Thoracic aorta (tissue), 2 donors: ENCODE data around the gene SLC25A12. TPM values are rescaled to one million over a fixed set of nuclear protein-coding genes. Genes with fewer than 3 reads are reported as not detected.

ENCODE experiments used
- ATAC-seq: fragments of 150-250 bp; one replicate; pipeline ENCODE4 v1.8.0; 2017; ENCODE audit warnings: low read depth; ENCODE audit not compliant: insufficient number of reproducible peaks, low FRiP score
- DNase-seq: peaks from one replicate; pipeline ENCODE4 v3.0.0-alpha.2; 2020; ENCODE audit warnings: low spot score
- H3K27ac ChIP-seq, 2 donors: fragments of 200-600 bp; sonication (generic); 1 replicate in 1 of 2; 2 replicates in 1 of 2; pipeline ENCODE4 v1.5.1; 2016; ENCODE audit warnings: mild to moderate bottlenecking in 2 of 2, moderate library complexity in 2 of 2
- H3K27me3 ChIP-seq: fragments of 200-600 bp; sonication (generic); replicated peaks from 2 replicates; pipeline ENCODE4 v1.6.0; 2016; ENCODE audit warnings: mild to moderate bottlenecking; ENCODE audit not compliant: insufficient read depth
- H3K36me3 ChIP-seq: fragments of 200-600 bp; sonication (generic); one replicate; pipeline ENCODE4 v1.5.1; 2016
- H3K4me1 ChIP-seq, 2 donors: fragments of 200-600 bp; sonication (generic); 1 replicate in 1 of 2; 2 replicates in 1 of 2; pipeline versions ENCODE4 v1.5.1 to v1.6.0; 2016; ENCODE audit warnings: low read depth in 2 of 2, mild to moderate bottlenecking in 1 of 2; ENCODE audit not compliant: control insufficient read depth in 1 of 2
- H3K4me3 ChIP-seq: fragments of 200-600 bp; sonication (generic); 2 replicates; pipeline ENCODE4 v1.5.1; 2016; ENCODE audit warnings: mild to moderate bottlenecking
- H3K9me3 ChIP-seq: fragments of 200-600 bp; sonication (generic); 2 replicates; pipeline ENCODE4 v1.5.1; 2016
- total RNA-seq, 2 donors: library from RNA; depleted of rRNA; stranded (reverse); fragments of >200 nt; gene quantifications; one replicate each; pipeline versions ENCODE4 v1.1.0 to v1.2.3, GENCODE V29; 2016
- TF ChIP-seq, protein P1 (sequence below): fragments of 200-600 bp; sonication (generic); IDR thresholded peaks from one replicate; pipeline ENCODE4 v1.5.1; 2019; ENCODE audit warnings: antibody characterized with exemption

The SLC25A12 gene, protein sequence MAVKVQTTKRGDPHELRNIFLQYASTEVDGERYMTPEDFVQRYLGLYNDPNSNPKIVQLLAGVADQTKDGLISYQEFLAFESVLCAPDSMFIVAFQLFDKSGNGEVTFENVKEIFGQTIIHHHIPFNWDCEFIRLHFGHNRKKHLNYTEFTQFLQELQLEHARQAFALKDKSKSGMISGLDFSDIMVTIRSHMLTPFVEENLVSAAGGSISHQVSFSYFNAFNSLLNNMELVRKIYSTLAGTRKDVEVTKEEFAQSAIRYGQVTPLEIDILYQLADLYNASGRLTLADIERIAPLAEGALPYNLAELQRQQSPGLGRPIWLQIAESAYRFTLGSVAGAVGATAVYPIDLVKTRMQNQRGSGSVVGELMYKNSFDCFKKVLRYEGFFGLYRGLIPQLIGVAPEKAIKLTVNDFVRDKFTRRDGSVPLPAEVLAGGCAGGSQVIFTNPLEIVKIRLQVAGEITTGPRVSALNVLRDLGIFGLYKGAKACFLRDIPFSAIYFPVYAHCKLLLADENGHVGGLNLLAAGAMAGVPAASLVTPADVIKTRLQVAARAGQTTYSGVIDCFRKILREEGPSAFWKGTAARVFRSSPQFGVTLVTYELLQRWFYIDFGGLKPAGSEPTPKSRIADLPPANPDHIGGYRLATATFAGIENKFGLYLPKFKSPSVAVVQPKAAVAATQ
- total RNA-seq: 10 to 100 TPM; 27.2 to 39.3 TPM

DNA sequence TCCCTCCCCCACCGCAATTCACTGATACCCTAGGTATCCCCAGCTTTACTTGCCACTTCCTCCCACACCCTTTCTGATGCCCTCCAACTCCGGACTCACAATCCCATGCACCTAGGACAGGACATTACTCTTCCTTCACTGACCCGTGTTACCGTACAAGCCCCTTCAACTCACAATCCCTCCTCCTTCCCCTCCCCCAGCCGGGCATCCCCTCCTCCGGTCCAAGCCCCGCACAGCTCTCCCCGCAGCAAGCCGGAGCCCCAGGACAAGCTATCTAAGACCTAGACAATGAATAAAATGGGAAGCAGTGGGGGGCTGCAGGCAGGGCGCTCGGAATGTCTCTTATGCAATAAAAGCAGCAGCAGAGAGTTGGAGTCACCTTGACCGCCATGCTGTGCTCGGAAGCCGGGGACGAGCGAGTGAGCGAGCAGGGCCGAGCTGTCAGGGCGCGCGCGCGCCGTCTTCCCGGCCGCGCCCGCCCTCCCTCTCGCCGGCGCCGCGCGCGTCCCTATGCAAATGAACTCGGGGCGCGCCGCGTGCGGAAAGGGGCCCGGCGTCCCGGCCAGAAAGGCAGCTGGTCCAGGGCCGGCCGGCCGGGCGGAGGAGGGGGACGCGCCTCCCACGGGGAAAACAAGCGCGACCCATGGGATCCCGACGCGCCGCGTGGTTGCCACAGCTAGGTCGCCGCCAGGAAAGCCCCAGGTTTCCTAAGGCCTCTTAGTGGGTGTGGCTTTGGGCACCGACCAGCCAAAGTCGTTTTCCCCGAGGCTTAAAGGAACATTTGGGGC, at the start of gene SLC25A12:
SLC25A12 (minus strand) TSS at position 421 of the 788 bp plus-strand sequence; CDS start at position 391, 30 bp downstream.
- ATAC-seq: peak; percentile 77
- TF ChIP-seq, protein P1, sequence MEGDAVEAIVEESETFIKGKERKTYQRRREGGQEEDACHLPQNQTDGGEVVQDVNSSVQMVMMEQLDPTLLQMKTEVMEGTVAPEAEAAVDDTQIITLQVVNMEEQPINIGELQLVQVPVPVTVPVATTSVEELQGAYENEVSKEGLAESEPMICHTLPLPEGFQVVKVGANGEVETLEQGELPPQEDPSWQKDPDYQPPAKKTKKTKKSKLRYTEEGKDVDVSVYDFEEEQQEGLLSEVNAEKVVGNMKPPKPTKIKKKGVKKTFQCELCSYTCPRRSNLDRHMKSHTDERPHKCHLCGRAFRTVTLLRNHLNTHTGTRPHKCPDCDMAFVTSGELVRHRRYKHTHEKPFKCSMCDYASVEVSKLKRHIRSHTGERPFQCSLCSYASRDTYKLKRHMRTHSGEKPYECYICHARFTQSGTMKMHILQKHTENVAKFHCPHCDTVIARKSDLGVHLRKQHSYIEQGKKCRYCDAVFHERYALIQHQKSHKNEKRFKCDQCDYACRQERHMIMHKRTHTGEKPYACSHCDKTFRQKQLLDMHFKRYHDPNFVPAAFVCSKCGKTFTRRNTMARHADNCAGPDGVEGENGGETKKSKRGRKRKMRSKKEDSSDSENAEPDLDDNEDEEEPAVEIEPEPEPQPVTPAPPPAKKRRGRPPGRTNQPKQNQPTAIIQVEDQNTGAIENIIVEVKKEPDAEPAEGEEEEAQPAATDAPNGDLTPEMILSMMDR: no peak
- Histone ChIP-seq H3K4me1 (peaks cover 13 to 36% of the 10 kb centered on the region in 2 donors), H3K4me3 (peak within 1 kb of the TSS; percentile 79), H3K27ac (peak within 1 kb of the TSS; percentile 67 to 70), H3K9me3 (no peaks in the 10 kb centered on the region), H3K36me3 (no peaks in the 10 kb centered on the region), H3K27me3 (no peaks in the 10 kb centered on the region)
- peak; percentile 25 for DNase-seq

DNA sequence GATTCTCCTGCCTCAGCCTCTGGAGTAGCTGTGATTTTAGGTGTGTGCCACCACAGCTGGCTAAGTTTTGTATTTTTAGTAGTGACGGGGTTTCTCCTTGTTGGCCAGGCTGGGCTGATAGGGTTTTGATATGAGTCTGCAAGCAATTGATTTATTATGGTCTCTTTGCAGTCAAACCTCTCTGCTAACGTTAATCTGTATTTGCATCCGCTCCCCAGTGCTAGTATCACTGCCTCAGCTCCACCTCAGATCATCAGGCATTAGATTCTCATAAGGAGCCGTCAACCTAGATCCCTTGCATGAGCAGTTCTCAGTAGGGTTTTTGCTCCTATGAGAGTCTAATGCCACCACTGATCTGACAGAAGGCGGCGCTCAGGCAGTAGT, 47.3 kb upstream of the SLC25A12 start:
- H3K27ac ChIP-seq: no peak overlapping the region
- no peak overlapping the region for H3K4me3 ChIP-seq
- H3K27me3 ChIP-seq: no peaks in the 10 kb centered on the region
- no peak for DNase-seq
- TF ChIP-seq, protein P1: no peak
- H3K9me3 ChIP-seq: no peaks in the 10 kb centered on the region
- H3K36me3 ChIP-seq: peaks cover 7% of the 10 kb centered on the region
- no peaks in the 10 kb centered on the region for H3K4me1 ChIP-seq
- ATAC-seq: no peak

DNA sequence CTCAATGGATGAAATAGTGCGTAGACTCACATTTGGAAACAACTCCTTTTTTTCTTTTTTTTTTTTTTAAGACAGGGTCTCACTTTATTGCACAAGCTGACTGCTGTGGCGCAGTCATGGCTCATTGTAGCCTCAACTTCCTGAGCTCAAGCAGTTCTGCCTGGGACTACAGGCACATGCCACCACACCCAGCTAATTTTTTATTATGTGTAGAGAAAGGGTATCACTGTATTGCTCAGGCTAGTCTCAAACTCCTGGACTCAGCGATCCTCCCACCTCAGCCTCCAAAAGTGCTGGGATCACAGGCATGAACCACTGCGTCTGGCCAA, 45.7 kb upstream of the SLC25A12 start:
- Histone ChIP-seq H3K36me3 (peaks cover 7% of the 10 kb centered on the region), H3K4me1 (no peaks in the 10 kb centered on the region), H3K27me3 (no peaks in the 10 kb centered on the region), H3K27ac (no peak overlapping the region), H3K9me3 (no peaks in the 10 kb centered on the region), H3K4me3 (no peak overlapping the region)
- ATAC-seq: no peak
- DNase-seq: no peak
- TF ChIP-seq, protein P1: no peak

DNA sequence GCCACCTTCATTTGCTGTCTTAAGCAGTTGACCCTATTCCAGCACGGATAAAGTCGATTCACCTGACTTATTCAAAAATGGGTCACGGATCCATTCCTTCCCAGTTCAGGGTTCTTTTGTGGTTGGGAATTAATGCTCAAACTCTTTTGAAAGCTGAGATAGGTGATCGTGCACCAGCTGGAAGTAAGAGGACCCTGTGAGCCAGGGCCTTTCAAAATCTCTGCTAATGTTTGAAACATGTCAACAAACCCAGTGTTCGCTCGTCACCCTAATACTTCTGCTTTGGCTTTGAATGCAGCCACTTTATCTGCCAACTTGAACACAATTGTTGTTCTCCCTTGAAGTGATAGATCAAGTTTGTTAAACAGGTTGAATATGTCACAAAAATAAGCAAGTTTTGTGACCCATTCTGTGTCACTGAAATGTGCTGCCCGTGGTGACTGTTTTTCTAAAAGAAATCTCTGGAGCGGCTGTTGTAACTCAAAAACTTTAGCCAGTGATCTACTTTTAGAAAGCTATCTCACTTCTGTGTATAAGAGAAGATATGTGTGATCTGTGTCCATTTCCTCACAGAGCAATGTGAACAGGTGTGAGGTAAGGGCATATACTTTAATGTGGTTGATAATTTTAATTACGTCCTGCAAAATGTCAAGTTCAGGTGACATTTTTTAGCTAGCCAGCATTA, 45.2 kb upstream of the SLC25A12 start:
- Histone ChIP-seq H3K4me3 (no peak overlapping the region), H3K9me3 (no peaks in the 10 kb centered on the region), H3K27me3 (no peaks in the 10 kb centered on the region), H3K4me1 (no peaks in the 10 kb centered on the region), H3K36me3 (peaks cover 7% of the 10 kb centered on the region), H3K27ac (no peak overlapping the region)
- no peak for DNase-seq
- TF ChIP-seq, protein P1: no peak
- no peak for ATAC-seq
